Activated CD4-positive, alpha-beta T cell treated with anti-CD3 and anti-CD28 coated beads, Interleukin-2, amount 10 ng/mL, durations not matched to agents 7 days and 5 days (primary cell): ENCODE measurements around the gene SLC19A1. TPM values are rescaled to one million over a fixed set of nuclear protein-coding genes. Genes with fewer than 3 reads are reported as not detected.
A peak's percentile ranks its signal among the peaks of the same experiment; 100 is the strongest.
"Not testable (repeated sequence)": the region's sequence is repeated elsewhere in the genome, so short reads cannot be mapped to it uniquely, and the experiment has no call there.

Experiments used
- CTCF ChIA-PET: fragments of 350-600 bp; sonication (Branson Sonifier 250); formaldehyde crosslinking; loops from one replicate; lab custom pipeline; 2021; ENCODE audit warnings: antibody characterized with exemption; lab: Charles Lee
- POLR2A ChIA-PET: fragments of 350-600 bp; sonication (Branson Sonifier 250); formaldehyde crosslinking; loops from one replicate; lab custom pipeline; 2021; ENCODE audit warnings: antibody characterized with exemption; lab: Charles Lee
- DNase-seq: peaks from one replicate; pipeline ENCODE4 v3.0.0-alpha.2; 2020
- H3K27ac Mint-ChIP-seq: one replicate; pipeline ENCODE4 v1.8.0; 2021; ENCODE audit warnings: mild to moderate bottlenecking, moderate library complexity, mixed read lengths
- H3K27me3 Mint-ChIP-seq: one replicate; pipeline ENCODE4 v1.8.0; 2021; ENCODE audit warnings: mixed read lengths
- H3K36me3 Mint-ChIP-seq: one replicate; pipeline ENCODE4 v1.8.0; 2021; ENCODE audit warnings: low read depth, mixed read lengths
- H3K4me1 Mint-ChIP-seq: one replicate; pipeline ENCODE4 v1.8.0; 2021; ENCODE audit warnings: mixed read lengths
- H3K4me3 Mint-ChIP-seq: one replicate; pipeline ENCODE4 v1.8.0; 2021; ENCODE audit warnings: mild to moderate bottlenecking, moderate library complexity, mixed read lengths
- H3K9me3 Mint-ChIP-seq: one replicate; pipeline ENCODE4 v1.8.0; 2021; ENCODE audit warnings: mixed read lengths
- total RNA-seq, 2 experiments: library from RNA; stranded (reverse); gene quantifications; one replicate each; pipeline ENCODE4 v1.2.3, GENCODE V29; 2021

The SLC19A1 gene
- total RNA-seq, 2 experiments from 2014 or later, result 43.8 to 46.8 TPM

DNA sequence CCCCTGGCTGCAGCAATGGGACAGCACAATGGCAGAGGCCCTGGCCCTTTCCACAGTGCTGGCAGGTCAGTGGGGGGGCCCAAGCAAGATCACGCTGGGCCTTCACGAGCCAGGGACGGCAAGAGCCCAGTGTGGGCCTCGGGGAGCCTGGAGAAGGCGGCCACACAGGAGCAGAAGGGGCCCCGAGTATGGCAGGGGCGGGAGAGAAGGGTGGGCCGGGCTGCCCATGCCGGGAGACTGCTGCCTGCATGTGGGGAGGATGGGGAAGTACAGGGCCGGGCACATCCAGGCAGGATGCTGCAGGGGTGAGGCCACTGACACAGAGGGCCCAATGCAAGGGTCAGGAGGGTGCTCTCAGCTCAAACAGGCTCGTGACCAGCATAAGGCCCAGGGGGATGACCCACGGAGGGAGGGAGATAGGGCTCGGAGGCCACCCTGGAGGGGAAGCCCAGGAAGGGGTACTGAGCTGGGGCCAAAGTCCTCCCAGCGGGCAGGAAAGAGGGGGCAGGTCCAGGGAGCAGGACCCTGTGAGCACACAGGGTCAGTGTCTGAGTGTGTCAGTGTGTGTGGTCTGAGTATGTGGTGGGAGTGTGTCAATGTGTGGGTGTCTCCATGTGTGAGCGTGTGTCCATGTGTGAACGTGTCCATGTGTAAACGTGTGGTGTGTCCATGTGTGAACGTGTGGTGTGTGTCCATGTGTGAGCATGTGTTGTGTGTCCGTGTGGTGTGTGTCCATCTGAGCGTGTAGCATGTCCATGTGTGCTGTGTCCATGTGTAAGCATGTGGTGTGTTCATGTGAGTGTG, 13.1 kb downstream of the SLC19A1 start:
- no peak overlapping the region for H3K4me3 Mint-ChIP-seq
- H3K9me3 Mint-ChIP-seq, result no peaks in the 10 kb centered on the region
- POLR2A ChIA-PET, result no interaction called here
- H3K27me3 Mint-ChIP-seq, result no peaks in the 10 kb centered on the region
- peaks cover 13% of the 10 kb centered on the region for H3K4me1 Mint-ChIP-seq
- no peak for DNase-seq
- H3K27ac Mint-ChIP-seq, result no peak overlapping the region
- CTCF ChIA-PET, result interaction anchor here (0.6 kb wide), 1 partner anchor 1026 kb away, joined by 4 read pairs; no protein-coding TSS in a partner anchor
- peaks cover 37% of the 10 kb centered on the region for H3K36me3 Mint-ChIP-seq

DNA sequence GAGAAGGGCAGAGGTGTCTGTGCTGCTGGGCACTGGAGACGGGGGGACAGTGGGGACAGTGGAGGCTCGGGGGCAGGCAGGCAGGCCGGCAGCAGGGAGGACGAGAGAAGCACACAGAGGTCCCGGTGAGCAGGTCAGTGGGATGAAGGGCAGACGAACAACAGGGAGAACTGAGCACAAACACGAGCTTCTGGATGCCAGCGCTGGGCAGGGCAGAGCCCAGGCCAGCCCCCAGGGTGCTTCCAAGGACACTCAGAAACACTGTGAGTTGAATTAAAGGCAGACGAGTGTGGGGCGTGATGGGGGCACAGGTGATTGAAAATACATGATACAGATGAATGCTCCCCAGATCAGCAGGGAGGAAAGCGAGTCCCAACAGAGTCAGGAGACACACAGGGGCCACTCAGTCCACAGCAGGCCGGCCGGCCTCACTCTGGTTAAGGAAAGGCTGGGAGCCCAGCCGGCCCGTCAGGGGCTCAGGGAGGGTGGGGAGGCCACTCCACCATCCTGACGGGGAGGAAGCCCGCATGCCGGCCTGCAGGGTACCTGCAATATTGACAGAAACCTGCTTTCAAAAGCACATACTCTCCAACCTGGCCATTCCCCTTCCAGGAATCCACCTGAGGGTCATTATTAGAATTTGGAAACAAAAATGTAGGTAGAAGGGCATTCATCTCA, 14.1 kb downstream of the SLC19A1 start:
- no peak for DNase-seq
- Mint-ChIP-seq H3K4me3 (no peak overlapping the region), H3K27ac (no peak overlapping the region), H3K4me1 (peaks cover 11% of the 10 kb centered on the region), H3K27me3 (no peaks in the 10 kb centered on the region), H3K36me3 (peaks cover 40% of the 10 kb centered on the region), H3K9me3 (no peaks in the 10 kb centered on the region)
- ChIA-PET CTCF (no interaction called here), POLR2A (no interaction called here)

DNA sequence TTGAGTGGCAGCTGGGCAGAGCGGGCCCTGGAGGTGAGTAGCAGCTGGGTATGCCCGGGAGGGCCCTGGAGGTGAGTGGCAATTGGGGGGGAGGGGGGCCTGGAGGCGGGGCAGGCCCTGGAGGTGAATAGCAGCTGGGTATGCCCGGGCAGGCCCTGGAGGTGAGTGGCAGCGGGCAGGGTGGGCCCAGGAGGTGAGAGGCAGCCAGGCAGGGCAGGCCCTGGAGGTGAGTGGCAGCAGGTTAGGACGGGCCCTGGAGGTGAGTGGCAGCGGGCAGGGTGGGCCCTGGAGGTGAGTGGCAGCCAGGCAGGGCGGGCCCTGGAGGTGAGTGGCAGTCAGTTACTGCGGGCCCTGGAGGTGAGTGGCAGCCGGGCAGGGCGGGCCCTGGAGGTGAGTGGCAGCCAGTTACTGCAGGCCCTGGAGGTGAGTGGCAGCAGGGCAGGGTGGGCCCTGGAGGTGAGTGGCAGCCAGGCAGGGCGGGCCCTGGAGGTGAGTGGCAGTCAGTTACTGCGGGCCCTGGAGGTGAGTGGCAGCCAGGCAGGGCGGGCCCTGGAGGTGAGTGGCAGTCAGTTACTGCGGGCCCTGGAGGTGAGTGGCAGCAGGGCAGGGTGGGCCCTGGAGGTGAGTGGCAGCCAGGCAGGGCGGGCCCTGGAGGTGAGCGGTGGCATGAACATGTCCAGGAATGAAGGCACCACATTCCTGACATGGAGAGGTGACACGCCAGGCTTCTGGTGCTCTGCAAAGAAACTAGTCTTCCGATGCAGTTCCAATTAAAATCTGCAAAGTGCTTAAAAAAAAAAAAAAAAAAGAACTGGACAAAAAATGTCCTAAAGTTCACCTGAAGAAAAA, 14.9 kb downstream of the SLC19A1 start:
- peaks cover 45% of the 10 kb centered on the region for H3K36me3 Mint-ChIP-seq
- H3K27ac Mint-ChIP-seq, result peak overlapping the region; percentile 44
- CTCF ChIA-PET, H3K4me1 Mint-ChIP-seq, H3K27me3 Mint-ChIP-seq, DNase-seq, H3K4me3 Mint-ChIP-seq, H3K9me3 Mint-ChIP-seq, POLR2A ChIA-PET: not testable (repeated sequence)

DNA sequence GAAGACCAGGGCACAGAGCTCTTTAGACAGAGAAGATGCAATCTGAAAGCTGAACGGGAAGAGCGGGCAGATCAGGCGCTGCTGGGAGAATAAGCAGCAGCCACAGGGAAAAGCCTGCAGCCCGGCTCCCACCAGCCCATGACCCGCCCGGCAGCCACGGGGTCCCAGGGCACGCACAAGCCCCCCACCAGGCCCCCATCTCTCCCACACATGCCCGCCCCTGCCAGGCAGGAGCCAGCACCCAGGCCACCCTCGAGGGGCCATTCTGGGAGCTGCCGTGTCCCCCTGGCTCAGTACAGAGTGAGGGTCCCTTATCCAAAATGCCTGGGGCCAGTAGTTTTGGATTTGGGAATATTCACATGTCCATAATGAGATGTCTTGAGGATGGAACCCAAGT, 16.3 kb downstream of the SLC19A1 start:
- DNase-seq, result no peak
- H3K36me3 Mint-ChIP-seq, result peaks cover 48% of the 10 kb centered on the region
- no peak overlapping the region for H3K4me3 Mint-ChIP-seq

DNA sequence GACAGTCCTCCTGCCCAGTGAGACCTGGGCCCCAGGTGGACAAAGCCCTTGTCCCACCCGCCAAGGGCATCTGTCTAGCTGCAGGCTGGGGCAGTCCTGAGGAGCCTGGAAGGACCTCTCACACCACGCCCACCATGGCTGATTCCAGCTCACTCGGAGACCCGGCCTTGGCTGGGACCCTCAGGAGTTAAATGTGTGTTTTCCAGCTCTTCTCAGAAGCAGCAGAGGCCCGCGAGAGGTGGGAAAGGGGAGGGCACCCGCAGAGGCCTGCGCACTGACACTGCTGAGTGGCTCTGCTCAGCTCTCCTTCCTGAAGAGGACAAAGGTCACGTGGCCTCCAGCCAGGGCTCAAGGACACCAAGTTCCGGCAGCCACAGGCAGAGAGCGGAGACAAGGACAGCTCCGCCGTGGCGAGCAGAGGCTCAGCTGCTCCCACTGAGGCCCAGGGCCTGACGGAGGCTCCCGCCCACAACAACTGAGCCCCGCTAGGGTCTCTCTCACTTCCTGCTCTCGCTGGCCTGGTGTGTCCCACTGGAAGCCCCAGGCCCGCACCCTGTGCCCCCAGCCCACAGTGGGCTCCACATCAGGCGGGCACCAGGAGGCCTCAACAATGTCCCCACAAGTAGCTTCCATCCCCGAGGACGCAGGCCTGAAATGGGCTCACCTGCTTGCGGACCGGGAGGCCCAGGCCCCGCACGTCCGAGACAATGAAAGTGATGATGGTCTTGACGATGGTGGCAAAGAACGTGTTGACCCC, 16.9 kb downstream of the SLC19A1 start:
- no peak for DNase-seq
- no peak overlapping the region for H3K4me3 Mint-ChIP-seq
- H3K36me3 Mint-ChIP-seq, result peaks cover 51% of the 10 kb centered on the region
- H3K27ac Mint-ChIP-seq, result no peak overlapping the region
- H3K4me1 Mint-ChIP-seq, result no peaks in the 10 kb centered on the region
- POLR2A ChIA-PET, result no interaction called here
- peaks cover 18% of the 10 kb centered on the region for H3K9me3 Mint-ChIP-seq
- CTCF ChIA-PET, result interaction anchor here (0.9 kb wide), 1 partner anchor 65 kb away, joined by 3 read pairs; no protein-coding TSS in a partner anchor
- H3K27me3 Mint-ChIP-seq, result no peaks in the 10 kb centered on the region

More for the DNA sequence above, 16.3 kb downstream of the SLC19A1 start:
- peaks cover 12% of the 10 kb centered on the region for H3K9me3 Mint-ChIP-seq
- CTCF ChIA-PET, result interaction anchor here (0.9 kb wide), 1 partner anchor 64 kb away, joined by 3 read pairs; no protein-coding TSS in a partner anchor
- H3K27me3 Mint-ChIP-seq, result no peaks in the 10 kb centered on the region
- no peak overlapping the region for H3K27ac Mint-ChIP-seq
- POLR2A ChIA-PET, result no interaction called here
- no peaks in the 10 kb centered on the region for H3K4me1 Mint-ChIP-seq

DNA sequence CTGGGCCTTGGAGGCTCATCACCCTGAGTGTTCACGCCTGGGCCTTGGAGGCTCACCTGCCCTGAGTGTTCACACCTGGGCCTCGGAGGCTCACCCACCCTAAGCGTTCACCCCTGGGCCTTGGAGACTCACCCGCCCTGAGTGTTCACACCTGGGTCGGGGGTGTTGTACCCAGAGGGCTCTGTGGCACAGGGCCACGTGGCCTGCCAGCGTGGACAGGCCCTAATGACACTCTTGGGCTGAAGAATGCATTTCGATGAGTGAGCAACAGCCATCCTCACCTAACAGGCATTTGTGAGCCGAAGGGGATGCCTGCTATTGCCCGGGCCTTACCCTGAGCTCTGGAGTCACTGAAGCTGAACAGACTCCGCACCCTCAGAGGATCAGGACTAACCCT, 17.5 kb downstream of the SLC19A1 start:
- Mint-ChIP-seq H3K4me1 (no peaks in the 10 kb centered on the region), H3K27ac (no peak overlapping the region), H3K36me3 (peaks cover 57% of the 10 kb centered on the region), H3K4me3 (no peak overlapping the region), H3K9me3 (peaks cover 24% of the 10 kb centered on the region), H3K27me3 (no peaks in the 10 kb centered on the region)
- no peak for DNase-seq
- POLR2A ChIA-PET, result no interaction called here
- CTCF ChIA-PET, result no interaction called here

DNA sequence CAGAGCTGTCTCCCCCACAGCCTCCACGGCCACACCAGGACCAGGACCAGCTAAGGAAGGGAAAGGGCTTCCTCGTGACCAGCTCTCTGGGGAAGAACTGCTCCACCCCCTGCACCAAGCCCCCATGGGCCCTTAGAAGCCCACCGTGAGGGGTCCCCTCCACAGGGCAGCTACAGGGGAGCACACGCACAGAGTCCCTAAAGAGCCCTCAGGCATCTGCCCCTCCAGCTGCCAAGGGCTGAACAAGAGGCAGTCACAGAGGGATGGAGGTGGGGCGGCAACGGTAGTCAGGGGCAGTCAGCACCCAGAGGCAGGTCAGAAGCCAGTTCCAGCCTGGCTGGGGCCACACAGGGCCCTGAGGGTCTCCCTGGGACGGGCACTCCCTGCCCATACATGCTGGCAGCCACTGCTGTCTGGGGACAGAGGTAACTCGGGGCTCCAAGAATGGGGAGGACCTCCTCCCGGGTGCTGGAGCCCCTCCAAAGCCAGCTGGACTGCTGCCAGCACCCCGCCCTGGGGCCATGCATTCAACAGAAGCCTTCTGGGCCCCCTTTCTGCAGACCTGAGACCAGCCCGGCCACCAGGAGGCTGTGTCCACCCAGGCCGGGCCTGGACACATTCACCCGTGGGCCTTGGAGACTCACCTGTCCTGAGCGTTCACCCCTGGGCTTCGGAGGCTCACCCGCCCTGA, 18.7 kb downstream of the SLC19A1 start:
- no peaks in the 10 kb centered on the region for H3K27me3 Mint-ChIP-seq
- ChIA-PET CTCF (interaction anchor here (0.8 kb wide), 1 partner anchor 8 kb away, joined by 3 read pairs; no protein-coding TSS in a partner anchor), POLR2A (no interaction called here)
- peaks cover 69% of the 10 kb centered on the region for H3K36me3 Mint-ChIP-seq
- peaks cover 9% of the 10 kb centered on the region for H3K4me1 Mint-ChIP-seq
- H3K4me3 Mint-ChIP-seq, result no peak overlapping the region
- DNase-seq, result no peak
- H3K9me3 Mint-ChIP-seq, result peaks cover 36% of the 10 kb centered on the region
- H3K27ac Mint-ChIP-seq, result no peak overlapping the region

DNA sequence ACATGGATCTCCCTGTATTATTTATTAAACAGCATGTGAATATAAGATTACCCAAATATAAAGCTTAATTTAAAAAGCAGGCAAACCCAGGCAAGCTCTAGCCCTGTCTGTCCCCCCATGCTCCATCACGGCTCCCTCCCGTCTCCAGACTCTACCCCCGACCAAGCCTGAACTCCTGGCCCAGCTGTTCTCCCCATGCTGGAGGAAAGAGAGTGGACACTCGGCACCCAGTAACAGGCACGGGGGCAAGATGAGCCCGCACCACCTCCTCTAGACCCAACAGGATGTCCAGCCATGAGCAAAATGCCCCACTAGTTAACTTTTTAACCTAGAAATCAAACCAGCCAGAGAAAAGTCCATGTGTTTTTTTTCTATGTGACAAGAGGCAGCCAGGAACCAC, 19.3 kb downstream of the SLC19A1 start:
- peaks cover 71% of the 10 kb centered on the region for H3K36me3 Mint-ChIP-seq

DNA sequence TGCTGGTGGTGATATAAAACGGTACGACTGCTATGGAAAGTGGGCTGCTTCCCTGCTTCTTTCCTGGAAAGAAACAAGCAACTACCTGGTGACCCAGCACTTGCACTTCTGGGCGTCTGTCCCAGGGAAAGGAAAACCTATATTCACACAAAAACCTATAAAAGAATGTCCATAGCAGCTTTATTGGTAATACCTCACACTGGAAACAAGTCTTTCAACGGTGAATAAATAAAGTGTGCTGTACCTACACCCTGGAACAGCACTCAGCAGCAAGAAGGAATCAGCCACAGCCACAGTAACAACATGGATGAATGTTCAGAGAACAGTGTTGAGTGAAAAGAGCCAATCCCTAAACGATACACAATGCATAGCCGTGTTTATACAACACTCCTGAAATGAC, 19.9 kb downstream of the SLC19A1 start:
- no peaks in the 10 kb centered on the region for H3K27me3 Mint-ChIP-seq
- H3K36me3 Mint-ChIP-seq, result peaks cover 73% of the 10 kb centered on the region
- CTCF ChIA-PET, result interaction anchor here (1.2 kb wide), 1 partner anchor 10 kb away, joined by 4 read pairs; no protein-coding TSS in a partner anchor
- no peak overlapping the region for H3K4me3 Mint-ChIP-seq
- no peak for DNase-seq
- peaks cover 21% of the 10 kb centered on the region for H3K4me1 Mint-ChIP-seq
- no peak overlapping the region for H3K27ac Mint-ChIP-seq
- POLR2A ChIA-PET, result no interaction called here
- peaks cover 44% of the 10 kb centered on the region for H3K9me3 Mint-ChIP-seq

More for the DNA sequence above, 19.3 kb downstream of the SLC19A1 start:
- POLR2A ChIA-PET, result no interaction called here
- Mint-ChIP-seq H3K4me3 (no peak overlapping the region), H3K27me3 (no peaks in the 10 kb centered on the region), H3K4me1 (peaks cover 15% of the 10 kb centered on the region), H3K27ac (no peak overlapping the region), H3K9me3 (peaks cover 42% of the 10 kb centered on the region)
- DNase-seq, result no peak
- CTCF ChIA-PET, result interaction anchor here (0.8 kb wide), 1 partner anchor 9 kb away, joined by 3 read pairs; no protein-coding TSS in a partner anchor

DNA sequence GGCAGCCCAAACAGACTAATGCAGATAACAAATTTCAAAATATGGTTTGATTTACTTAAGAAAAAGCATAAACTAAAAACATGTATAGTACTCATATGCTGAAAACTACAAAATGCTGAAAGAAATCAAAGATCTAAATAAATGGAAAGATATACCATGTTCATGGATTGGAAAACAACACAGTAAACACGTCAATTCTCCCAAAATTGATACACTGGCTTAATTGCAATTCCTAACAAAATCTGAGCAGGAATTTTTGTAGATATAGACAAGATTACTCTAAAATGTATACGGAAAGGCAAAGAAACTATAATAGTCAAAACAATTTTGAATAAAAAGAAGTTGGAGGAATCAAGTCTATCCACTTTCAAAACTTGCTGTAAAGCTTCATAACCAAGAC, 21.0 kb downstream of the SLC19A1 start:
- Mint-ChIP-seq H3K4me3 (no peak overlapping the region), H3K27ac (no peak overlapping the region), H3K27me3 (no peaks in the 10 kb centered on the region), H3K9me3 (peaks cover 44% of the 10 kb centered on the region), H3K36me3 (peaks cover 73% of the 10 kb centered on the region), H3K4me1 (peaks cover 24% of the 10 kb centered on the region)
- ChIA-PET POLR2A (no interaction called here), CTCF (interaction anchor here (1.2 kb wide), 1 partner anchor 12 kb away, joined by 4 read pairs; no protein-coding TSS in a partner anchor)
- DNase-seq, result no peak

DNA sequence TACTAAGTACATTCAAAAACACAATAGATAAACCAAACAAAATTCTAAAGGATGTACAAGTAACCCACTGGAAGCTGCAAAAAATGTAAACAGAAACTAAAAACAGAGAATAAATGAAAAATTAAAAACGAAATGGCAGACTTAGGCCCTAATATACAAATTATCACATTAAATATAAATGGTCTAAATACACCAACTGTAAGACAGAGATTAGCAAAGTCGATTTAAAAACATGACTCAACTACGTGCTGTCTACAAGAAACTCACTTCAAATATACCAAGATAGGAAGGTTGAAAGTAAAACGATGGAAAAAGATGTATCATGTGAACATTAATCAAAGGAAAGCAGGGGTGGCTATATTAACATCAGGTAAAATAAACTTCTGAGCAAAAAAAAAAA, 23.1 kb downstream of the SLC19A1 start:
- peaks cover 44% of the 10 kb centered on the region for H3K9me3 Mint-ChIP-seq
- no peaks in the 10 kb centered on the region for H3K27me3 Mint-ChIP-seq
- no peak overlapping the region for H3K4me3 Mint-ChIP-seq
- ChIA-PET POLR2A (no interaction called here), CTCF (no interaction called here)
- DNase-seq, result no peak
- peak overlapping the region; percentile 25 for H3K27ac Mint-ChIP-seq
- peaks cover 68% of the 10 kb centered on the region for H3K36me3 Mint-ChIP-seq
- peaks cover 24% of the 10 kb centered on the region for H3K4me1 Mint-ChIP-seq
